ENCODE results near the gene CPA4. TPM values are rescaled to one million over a fixed set of nuclear protein-coding genes. Genes with fewer than 3 reads are reported as not detected.

Gene CPA4
- total RNA-seq, 6 donors from 2014 or later: 0.20 to 0.34 TPM; not detected in 4

DNA sequence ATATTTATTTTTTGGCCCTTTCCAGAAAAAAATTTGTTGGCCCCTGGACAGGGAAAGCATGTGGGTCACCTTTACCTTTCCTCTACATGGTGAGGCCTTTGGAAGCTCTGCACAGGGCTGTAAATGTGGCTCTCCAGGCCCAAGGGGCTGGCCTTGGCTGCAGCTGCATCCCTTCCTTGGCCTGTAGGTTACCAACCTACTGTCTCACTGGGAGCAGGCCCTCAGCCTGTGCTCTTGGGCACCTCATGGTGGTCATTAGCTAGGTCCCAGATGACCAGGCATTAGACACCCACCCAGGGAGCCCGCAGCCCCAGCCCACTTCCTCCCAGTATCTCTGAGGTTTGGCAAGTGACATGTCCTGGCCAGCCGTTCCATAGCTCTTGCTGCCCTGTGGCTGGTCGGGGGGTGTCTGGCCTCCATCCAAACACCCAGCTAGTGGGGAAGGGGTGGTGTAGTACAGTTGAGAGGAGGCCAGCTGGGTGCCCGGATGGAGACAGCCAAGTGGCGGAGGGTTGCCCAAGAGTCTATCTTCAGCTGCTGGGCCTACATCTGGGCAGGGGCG lies 44.5 kb downstream of the CPA4 start:
- no peak for TF ChIP-seq EP300 (IDR thresholded peaks at IDR 0.05)
- no peak for TF ChIP-seq POLR2A (IDR thresholded peaks at IDR 0.05)
- TF ChIP-seq, protein P1, sequence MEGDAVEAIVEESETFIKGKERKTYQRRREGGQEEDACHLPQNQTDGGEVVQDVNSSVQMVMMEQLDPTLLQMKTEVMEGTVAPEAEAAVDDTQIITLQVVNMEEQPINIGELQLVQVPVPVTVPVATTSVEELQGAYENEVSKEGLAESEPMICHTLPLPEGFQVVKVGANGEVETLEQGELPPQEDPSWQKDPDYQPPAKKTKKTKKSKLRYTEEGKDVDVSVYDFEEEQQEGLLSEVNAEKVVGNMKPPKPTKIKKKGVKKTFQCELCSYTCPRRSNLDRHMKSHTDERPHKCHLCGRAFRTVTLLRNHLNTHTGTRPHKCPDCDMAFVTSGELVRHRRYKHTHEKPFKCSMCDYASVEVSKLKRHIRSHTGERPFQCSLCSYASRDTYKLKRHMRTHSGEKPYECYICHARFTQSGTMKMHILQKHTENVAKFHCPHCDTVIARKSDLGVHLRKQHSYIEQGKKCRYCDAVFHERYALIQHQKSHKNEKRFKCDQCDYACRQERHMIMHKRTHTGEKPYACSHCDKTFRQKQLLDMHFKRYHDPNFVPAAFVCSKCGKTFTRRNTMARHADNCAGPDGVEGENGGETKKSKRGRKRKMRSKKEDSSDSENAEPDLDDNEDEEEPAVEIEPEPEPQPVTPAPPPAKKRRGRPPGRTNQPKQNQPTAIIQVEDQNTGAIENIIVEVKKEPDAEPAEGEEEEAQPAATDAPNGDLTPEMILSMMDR (IDR thresholded peaks at IDR 0.05): no peak
- no peak for TF ChIP-seq POLR2AphosphoS5 (IDR thresholded peaks at IDR 0.05)
- no peaks in the 10 kb centered on the region for H3K9me3 ChIP-seq

DNA sequence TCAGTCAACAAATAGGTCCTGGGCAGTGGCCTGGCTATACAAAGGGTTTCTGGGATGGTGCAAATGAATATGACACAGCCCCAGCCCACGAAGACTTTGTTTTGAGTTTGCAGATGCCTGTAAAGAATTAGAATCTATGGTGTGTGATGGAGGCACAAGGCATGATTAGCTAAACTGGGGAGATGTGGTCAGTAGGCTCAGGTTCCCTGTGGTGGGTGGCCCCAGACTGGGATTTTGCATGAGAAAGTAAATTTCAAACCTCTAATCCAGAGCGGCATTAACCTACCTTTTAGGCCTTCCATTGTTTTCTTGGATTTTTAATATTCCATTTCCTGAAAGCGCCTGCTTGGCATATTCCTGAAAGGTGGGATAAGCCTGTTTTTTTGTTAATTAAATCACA lies 45.3 kb downstream of the CPA4 start:
- DNase-seq: no peak
- ATAC-seq (ENCODE audit: low FRiP score in 2 of 2): no peak

More for the DNA sequence above, 44.5 kb downstream of the CPA4 start:
- no peaks in the 10 kb centered on the region for H3K27me3 ChIP-seq
- no peak overlapping the region for H3K4me3 ChIP-seq
- WGBS, 2 donors: 75 to 80% methylated on average over 1 to 6 of the region's 6 CpGs
- DNase-seq (no peak), ATAC-seq (ENCODE audit: low FRiP score in 2 of 2) (peak in 1 of 2 donors; percentile 46)
- no peaks in the 10 kb centered on the region for H3K36me3 ChIP-seq
- no peaks in the 10 kb centered on the region for H3K4me1 ChIP-seq
- no peak overlapping the region for H3K27ac ChIP-seq

DNA sequence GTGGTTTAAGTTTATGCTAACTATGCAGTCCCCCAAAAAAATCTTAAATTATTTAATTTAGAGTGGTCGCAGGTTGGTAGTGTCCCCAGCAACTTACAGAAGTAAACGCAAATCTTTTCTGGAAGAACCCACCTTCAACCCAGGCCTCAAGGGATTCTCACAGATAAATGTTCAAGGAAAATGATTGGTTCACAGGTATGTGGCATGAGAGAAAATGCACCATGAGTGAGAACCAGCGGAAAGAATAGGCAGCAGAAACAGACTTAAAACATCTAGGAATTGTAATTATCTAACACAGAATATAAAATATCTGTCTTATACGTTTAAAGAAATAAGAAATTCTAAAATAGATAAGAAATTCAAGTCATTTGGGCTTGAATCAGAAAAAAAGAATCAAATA lies 48.9 kb downstream of the CPA4 start:
- Histone ChIP-seq H3K4me3 (no peak overlapping the region), H3K27me3 (no peaks in the 10 kb centered on the region), H3K9me3 (no peaks in the 10 kb centered on the region), H3K36me3 (no peaks in the 10 kb centered on the region), H3K4me1 (no peaks in the 10 kb centered on the region), H3K27ac (no peak overlapping the region)
- ATAC-seq (ENCODE audit: low FRiP score in 2 of 2): no peak
- no peak for DNase-seq
- no peak for TF ChIP-seq POLR2AphosphoS5 (IDR thresholded peaks at IDR 0.05)
- TF ChIP-seq, protein P1 (IDR thresholded peaks at IDR 0.05): no peak
- no peak for TF ChIP-seq POLR2A (IDR thresholded peaks at IDR 0.05)
- TF ChIP-seq EP300 (IDR thresholded peaks at IDR 0.05): no peak
- 92% methylated on average over 4 of the region's 4 CpGs for WGBS, 2 donors

More for the DNA sequence above, 45.3 kb downstream of the CPA4 start:
- no peaks in the 10 kb centered on the region for H3K36me3 ChIP-seq
- WGBS, 2 donors: 86 to 91% methylated on average over 3 of the region's 3 CpGs
- no peaks in the 10 kb centered on the region for H3K9me3 ChIP-seq
- H3K27ac ChIP-seq: no peak overlapping the region
- H3K4me3 ChIP-seq: no peak overlapping the region
- no peaks in the 10 kb centered on the region for H3K27me3 ChIP-seq
- no peaks in the 10 kb centered on the region for H3K4me1 ChIP-seq
- TF ChIP-seq, protein P1 (IDR thresholded peaks at IDR 0.05): no peak
- no peak for TF ChIP-seq POLR2AphosphoS5 (IDR thresholded peaks at IDR 0.05)
- no peak for TF ChIP-seq EP300 (IDR thresholded peaks at IDR 0.05)
- TF ChIP-seq POLR2A (IDR thresholded peaks at IDR 0.05): no peak

DNA sequence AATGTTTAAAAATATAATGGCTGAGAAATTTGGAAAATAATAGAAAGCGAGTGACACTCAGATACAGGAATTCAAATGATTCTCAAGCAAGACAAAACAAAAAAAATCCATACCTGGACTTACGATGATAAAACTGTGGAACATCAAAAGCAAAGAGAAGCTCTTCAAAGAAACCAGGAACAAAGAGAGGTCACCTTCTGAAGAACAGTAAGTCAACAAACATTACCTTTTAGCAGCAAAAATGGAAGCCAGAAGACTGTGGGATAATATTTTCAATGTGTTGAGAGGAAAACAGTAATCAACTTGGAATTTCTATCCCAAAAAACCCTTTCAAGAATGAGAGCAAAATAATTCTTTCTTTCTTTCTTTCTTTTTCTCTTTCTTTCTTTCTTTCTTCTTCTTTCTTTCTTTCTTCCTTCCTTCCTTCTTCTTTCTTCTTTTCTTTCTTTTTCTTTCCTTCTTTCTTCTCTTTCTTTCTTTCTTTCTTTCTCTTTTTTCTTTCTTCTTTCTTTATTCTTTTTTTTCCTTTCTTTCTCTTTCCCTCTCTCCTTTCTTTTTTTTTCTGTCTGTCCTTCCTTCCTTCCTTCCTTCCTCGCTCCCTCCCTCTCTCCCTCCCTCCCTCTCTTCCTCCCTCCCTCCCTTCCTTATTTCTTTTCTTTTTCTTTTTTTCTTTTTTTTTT lies 49.9 kb downstream of the CPA4 start:
- Histone ChIP-seq H3K27me3 (no peaks in the 10 kb centered on the region), H3K9me3 (no peaks in the 10 kb centered on the region), H3K4me1 (no peaks in the 10 kb centered on the region), H3K36me3 (no peaks in the 10 kb centered on the region), H3K4me3 (no peak overlapping the region), H3K27ac (no peak overlapping the region)
- DNase-seq: no peak
- WGBS, 2 donors: 92 to 94% methylated on average over 3 of the region's 3 CpGs
- TF ChIP-seq POLR2A (IDR thresholded peaks at IDR 0.05): no peak
- no peak for TF ChIP-seq EP300 (IDR thresholded peaks at IDR 0.05)
- TF ChIP-seq POLR2AphosphoS5 (IDR thresholded peaks at IDR 0.05): no peak
- TF ChIP-seq, protein P1 (IDR thresholded peaks at IDR 0.05): no peak
- no peak for ATAC-seq (ENCODE audit: low FRiP score in 2 of 2)

Data from upper lobe of left lung (tissue), 6 donors.